Body of pancreas (tissue), 4 donors: ENCODE measurements around the gene RXRG. TPM values are rescaled to one million over a fixed set of nuclear protein-coding genes. Genes with fewer than 3 reads are reported as not detected.

ENCODE experiments used
- ATAC-seq: fragments of 150-250 bp; one replicate; pipeline ENCODE4 v1.9.1; 2016
- DNase-seq, 4 donors: peaks; one replicate each; pipeline ENCODE4 v3.0.0-alpha.2; 2019
- H3K27ac ChIP-seq, 4 donors: fragments of 200-600 bp; sonication (generic); 1 replicate in 3 of 4; 2 replicates in 1 of 4; pipeline versions ENCODE4 v1.5.1 to v1.6.1; 2016 to 2019; ENCODE audit warnings: mild to moderate bottlenecking in 1 of 4, mixed read lengths in 1 of 4, moderate library complexity in 1 of 4
- H3K27me3 ChIP-seq, 2 donors: fragments of 200-600 bp; sonication (generic); one replicate each; pipeline ENCODE4 v1.6.0; 2016; ENCODE audit warnings: mild to moderate bottlenecking in 1 of 2
- H3K36me3 ChIP-seq, 2 donors: fragments of 200-600 bp; sonication (generic); replicated peaks in 1 of 2; 2 replicates each; pipeline ENCODE4 v1.5.1; 2016; ENCODE audit warnings: low read depth in 2 of 2; ENCODE audit not compliant: insufficient read depth in 1 of 2
- H3K4me1 ChIP-seq: fragments of 200-600 bp; sonication (generic); one replicate; pipeline ENCODE4 v1.6.0; 2016
- H3K4me3 ChIP-seq, 2 donors: fragments of 200-600 bp; sonication (generic); 1 replicate in 1 of 2; 2 replicates in 1 of 2; pipeline ENCODE4 v1.5.1; 2016 to 2019
- H3K9me3 ChIP-seq, 3 donors: fragments of 200-600 bp; sonication (generic); 1 replicate in 2 of 3; 2 replicates in 1 of 3; pipeline ENCODE4 v1.5.1; 2016
- CTCF ChIP-seq, 7 experiments: fragments of 450-650 bp in 4 of 7; fragments of 200-600 bp in 3 of 7; sonication (generic) in 3 of 7; IDR thresholded peaks; one replicate each; pipeline ENCODE4 v1.5.1; 2016 to 2019; ENCODE audit warnings: antibody characterized with exemption in 7 of 7
- POLR2A ChIP-seq, 3 donors: fragments of 450-650 bp; IDR thresholded peaks; one replicate each; pipeline ENCODE4 v1.6.1; 2016; ENCODE audit warnings: antibody characterized with exemption in 3 of 3, mild to moderate bottlenecking in 2 of 3
- WGBS, 2 donors: methylation state at CpG; one replicate each; pipeline ENCODE4 v1.1.5; 2017; 5-methylcytosine and 5-hydroxymethylcytosine counted together
- intact Hi-C: fragments of 100-400 bp; cut with DNase I; formaldehyde crosslinking; loops from one replicate; pipeline ENCODE4 v1.15.1; 2023
- total RNA-seq, 2 donors: library from RNA; depleted of rRNA; stranded (reverse); fragments of >200 nt; gene quantifications; one replicate each; pipeline ENCODE4 v1.1.0, GENCODE V29; 2016

Gene RXRG
- total RNA-seq, 2 donors from 2014 or later = 2.6 TPM; not detected in 1

GRCh38 chr1:165420655-165421054, 24.3 kb downstream of the RXRG start:
- no peaks in the 10 kb centered on the region for H3K27me3 ChIP-seq
- TF ChIP-seq CTCF (IDR thresholded peaks at IDR 0.05) (no peak), POLR2A (IDR thresholded peaks at IDR 0.05) (no peak)
- WGBS, 2 donors = 41 to 58% methylated on average over 2 of the region's 2 CpGs
- DNase-seq (no peak), ATAC-seq (no peak)
- intact Hi-C loops = no loop called here
- H3K4me1 ChIP-seq = no peaks in the 10 kb centered on the region
- no peaks in the 10 kb centered on the region for H3K36me3 ChIP-seq
- H3K9me3 ChIP-seq = no peaks in the 10 kb centered on the region
- no peak overlapping the region for H3K4me3 ChIP-seq
- H3K27ac ChIP-seq = no peak overlapping the region

- DNase-seq = no peak
- ATAC-seq = no peak
- WGBS, 2 donors = 74 to 77% methylated on average over 2 of the region's 2 CpGs
- no peak overlapping the region for H3K27ac ChIP-seq
- H3K9me3 ChIP-seq = no peaks in the 10 kb centered on the region
- H3K36me3 ChIP-seq = no peaks in the 10 kb centered on the region
- no peaks in the 10 kb centered on the region for H3K27me3 ChIP-seq
- no peak overlapping the region for H3K4me3 ChIP-seq
- no peaks in the 10 kb centered on the region for H3K4me1 ChIP-seq
- intact Hi-C loops = no loop called here
- TF ChIP-seq POLR2A (IDR thresholded peaks at IDR 0.05) = no peak
- no peak for TF ChIP-seq CTCF (IDR thresholded peaks at IDR 0.05)
Measured at GRCh38 chr1:165419839-165420238, 25.1 kb downstream of the RXRG start.

GRCh38 chr1:165418195-165418594, 26.7 kb downstream of the RXRG start:
- Histone ChIP-seq H3K27me3 (no peaks in the 10 kb centered on the region), H3K4me3 (no peak overlapping the region), H3K27ac (no peak overlapping the region), H3K36me3 (no peaks in the 10 kb centered on the region), H3K4me1 (no peaks in the 10 kb centered on the region), H3K9me3 (no peaks in the 10 kb centered on the region)
- DNase-seq (no peak), ATAC-seq (no peak)
- intact Hi-C loops = no loop called here
- TF ChIP-seq POLR2A (IDR thresholded peaks at IDR 0.05) = no peak
- no peak for TF ChIP-seq CTCF (IDR thresholded peaks at IDR 0.05)

- no peak overlapping the region for H3K27ac ChIP-seq
- no peak for TF ChIP-seq CTCF (IDR thresholded peaks at IDR 0.05)
- no peak for TF ChIP-seq POLR2A (IDR thresholded peaks at IDR 0.05)
- no peaks in the 10 kb centered on the region for H3K9me3 ChIP-seq
- no peaks in the 10 kb centered on the region for H3K27me3 ChIP-seq
- no peaks in the 10 kb centered on the region for H3K4me1 ChIP-seq
- H3K4me3 ChIP-seq = no peak overlapping the region
- 72 to 77% methylated on average over 11 of the region's 11 CpGs for WGBS, 2 donors
- intact Hi-C loops = no loop called here
- ATAC-seq (no peak), DNase-seq (no peak)
- no peaks in the 10 kb centered on the region for H3K36me3 ChIP-seq
Measured at GRCh38 chr1:165416876-165417275, 28.1 kb downstream of the RXRG start.

GRCh38 chr1:165415068-165415467, 29.9 kb downstream of the RXRG start:
- no peak for TF ChIP-seq CTCF (IDR thresholded peaks at IDR 0.05)
- no peak for TF ChIP-seq POLR2A (IDR thresholded peaks at IDR 0.05)
- no peaks in the 10 kb centered on the region for H3K36me3 ChIP-seq
- H3K27me3 ChIP-seq = no peaks in the 10 kb centered on the region
- H3K4me3 ChIP-seq = no peak overlapping the region
- 59 to 86% methylated on average over 1 of the region's 1 CpG for WGBS, 2 donors
- H3K4me1 ChIP-seq = no peaks in the 10 kb centered on the region
- no peaks in the 10 kb centered on the region for H3K9me3 ChIP-seq
- no peak for ATAC-seq
- DNase-seq = no peak
- intact Hi-C loops = no loop called here
- no peak overlapping the region for H3K27ac ChIP-seq
